Medulla oblongata (tissue), 1 donor: Measurements from ENCODE around the gene NHS.

Experiments
- DNase-seq: peaks from one replicate; pipeline ENCODE4 v3.0.0-alpha.2; 2015; ENCODE audit errors: extremely low spot score

Gene NHS

DNA sequence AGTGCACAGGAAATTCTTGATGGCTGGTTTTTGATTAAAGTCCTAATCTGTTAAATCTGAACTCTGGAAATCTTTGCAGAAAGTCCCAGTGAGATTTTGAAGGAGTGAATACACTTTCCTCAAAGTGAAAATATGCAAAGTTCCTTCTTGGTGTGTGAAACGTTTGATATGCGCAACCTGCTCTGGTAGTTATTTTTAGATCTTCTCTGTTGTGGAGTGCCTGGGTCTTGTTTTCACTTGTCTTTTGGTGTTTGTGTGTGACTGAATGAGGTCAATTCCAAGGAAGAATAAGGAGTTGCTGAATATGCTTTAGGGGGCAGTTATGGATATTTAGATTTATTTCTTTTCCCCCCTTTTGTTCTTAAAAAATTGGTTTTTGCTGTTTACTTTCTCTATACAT lies 404.0 kb downstream of the NHS start:
- no peak for DNase-seq

DNA sequence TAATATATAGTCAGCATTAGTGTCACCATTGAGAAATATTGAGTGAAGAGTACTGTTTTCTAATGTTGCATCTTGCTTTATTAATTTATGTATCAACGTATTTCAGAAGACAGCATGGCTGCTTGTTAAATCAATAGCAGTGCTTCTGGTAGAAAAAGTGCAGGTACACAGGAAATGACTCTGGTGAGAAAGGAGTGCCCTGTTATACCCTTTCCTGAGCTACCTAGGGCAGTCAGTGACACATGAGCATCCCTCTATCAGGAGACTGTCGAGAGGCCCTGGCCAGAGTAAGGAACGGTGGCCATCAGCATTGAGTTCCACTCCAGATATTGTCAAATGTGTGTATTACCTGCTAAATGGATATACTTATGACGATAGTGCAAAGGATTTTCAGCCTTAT lies 404.4 kb downstream of the NHS start:
- DNase-seq: no peak
